Measurements from ENCODE around the gene CISD1. TPM values are rescaled to one million over a fixed set of nuclear protein-coding genes. Genes with fewer than 3 reads are reported as not detected.

The CISD1 gene
- total RNA-seq, 1 donor from 2014 or later, result 18.0 TPM

DNA sequence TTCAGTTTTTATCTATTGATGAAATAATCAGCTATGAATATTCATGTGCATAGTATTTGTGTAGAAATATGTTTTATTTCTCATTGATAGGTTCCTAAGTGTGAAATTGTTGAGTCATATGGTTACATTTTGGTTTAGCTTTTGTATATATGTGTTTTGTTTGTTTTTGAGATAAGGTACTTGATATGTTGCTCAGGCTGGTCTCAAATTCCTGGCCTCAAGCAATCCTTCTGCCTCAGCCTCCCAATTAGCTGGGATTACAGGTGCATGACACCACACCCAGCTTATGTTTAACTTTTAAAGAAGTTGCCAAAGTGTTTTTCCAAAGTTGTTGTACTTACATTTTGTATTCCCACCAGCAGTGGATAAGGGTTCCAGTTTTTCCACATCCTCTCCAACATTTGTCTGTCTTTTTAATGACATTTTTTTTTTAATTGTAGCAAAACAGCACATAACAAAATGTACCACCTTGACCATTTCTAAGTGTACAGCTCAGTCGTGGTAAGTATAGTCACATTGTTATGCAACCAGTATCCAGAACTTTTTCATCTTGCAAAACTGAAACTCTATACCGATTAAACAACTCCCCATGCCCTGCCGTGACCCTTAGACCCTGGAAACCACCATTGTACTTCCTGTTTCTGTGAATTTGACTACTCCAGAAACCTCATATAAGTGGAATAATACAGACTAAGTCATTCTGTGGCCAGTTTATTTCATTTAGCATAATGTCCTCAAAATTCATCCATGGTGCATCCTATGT is 53.3 kb downstream of the CISD1 start:
- Histone ChIP-seq H3K27ac (no peak overlapping the region), H3K36me3 (no peaks in the 10 kb centered on the region), H3K4me1 (no peaks in the 10 kb centered on the region), H3K9me3 (no peaks in the 10 kb centered on the region), H3K4me3 (no peak overlapping the region), H3K27me3 (no peaks in the 10 kb centered on the region)
- intact Hi-C loops (cut with DNase I), result no loop called here
- no peak for DNase-seq (ENCODE audit: low spot score in 2 of 2)
- TF ChIP-seq CTCF (IDR thresholded peaks at IDR 0.05), result no peak

- no peak for TF ChIP-seq CTCF (IDR thresholded peaks at IDR 0.05)
- DNase-seq (ENCODE audit: low spot score in 2 of 2), result no peak
- H3K27me3 ChIP-seq, result no peaks in the 10 kb centered on the region
- H3K36me3 ChIP-seq, result no peaks in the 10 kb centered on the region
- no peaks in the 10 kb centered on the region for H3K9me3 ChIP-seq
- no peak overlapping the region for H3K4me3 ChIP-seq
- intact Hi-C loops (cut with DNase I), result no loop called here
- H3K4me1 ChIP-seq, result no peaks in the 10 kb centered on the region
- no peak overlapping the region for H3K27ac ChIP-seq
Measured at GRCh38 chr10:58322835-58323209, 53.9 kb downstream of the CISD1 start.

- H3K36me3 ChIP-seq, result no peaks in the 10 kb centered on the region
- no peaks in the 10 kb centered on the region for H3K4me1 ChIP-seq
- peak in 1 of 2 donors; percentile 71 for DNase-seq (ENCODE audit: low spot score in 2 of 2)
- intact Hi-C loops (cut with DNase I), result no loop called here
- H3K27ac ChIP-seq, result no peak overlapping the region
- TF ChIP-seq CTCF (IDR thresholded peaks at IDR 0.05), result no peak
- no peaks in the 10 kb centered on the region for H3K27me3 ChIP-seq
- no peaks in the 10 kb centered on the region for H3K9me3 ChIP-seq
- H3K4me3 ChIP-seq, result peak overlapping the region; percentile 44 to 56
Measured at GRCh38 chr10:58326967-58327381, 58.0 kb downstream of the CISD1 start.

GRCh38 chr10:58328233-58328632 is 59.3 kb downstream of the CISD1 start:
- H3K4me1 ChIP-seq, result no peaks in the 10 kb centered on the region
- intact Hi-C loops (cut with DNase I), result no loop called here
- no peaks in the 10 kb centered on the region for H3K27me3 ChIP-seq
- no peak for DNase-seq (ENCODE audit: low spot score in 2 of 2)
- H3K4me3 ChIP-seq, result no peak overlapping the region
- H3K27ac ChIP-seq, result no peak overlapping the region
- no peaks in the 10 kb centered on the region for H3K9me3 ChIP-seq
- no peaks in the 10 kb centered on the region for H3K36me3 ChIP-seq
- TF ChIP-seq CTCF (IDR thresholded peaks at IDR 0.05), result no peak

DNA sequence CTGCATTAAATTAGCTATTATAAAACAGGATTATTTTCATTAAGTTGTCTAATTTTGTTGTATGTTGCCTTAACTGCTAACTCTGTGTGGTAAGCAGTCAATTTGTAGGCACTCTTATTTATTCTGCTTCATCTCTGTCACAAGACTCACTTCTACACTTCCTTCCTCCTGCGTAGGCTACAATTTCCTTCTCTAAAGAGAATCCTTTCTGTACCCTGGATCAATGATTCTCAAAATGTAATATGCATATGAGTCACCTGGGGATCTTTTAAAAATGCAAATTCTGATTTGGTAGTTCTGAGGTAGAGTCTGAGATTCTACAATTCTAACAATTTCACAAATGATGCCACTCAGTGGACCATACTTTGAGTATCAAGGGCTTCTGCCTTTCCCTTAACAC is 61.5 kb downstream of the CISD1 start:
- intact Hi-C loops (cut with DNase I), result no loop called here
- H3K9me3 ChIP-seq, result no peaks in the 10 kb centered on the region
- H3K36me3 ChIP-seq, result no peaks in the 10 kb centered on the region
- no peak for DNase-seq (ENCODE audit: low spot score in 2 of 2)
- no peak for TF ChIP-seq CTCF (IDR thresholded peaks at IDR 0.05)
- H3K27ac ChIP-seq, result no peak overlapping the region
- no peak overlapping the region for H3K4me3 ChIP-seq
- H3K4me1 ChIP-seq, result no peaks in the 10 kb centered on the region
- H3K27me3 ChIP-seq, result no peaks in the 10 kb centered on the region

All from ascending aorta (tissue), 2 donors.